ENCODE measurements around the gene SERPINA9.
"Not testable (repeated sequence)": the region's sequence is repeated elsewhere in the genome, so short reads cannot be mapped to it uniquely, and the experiment has no call there.

The SERPINA9 gene

DNA sequence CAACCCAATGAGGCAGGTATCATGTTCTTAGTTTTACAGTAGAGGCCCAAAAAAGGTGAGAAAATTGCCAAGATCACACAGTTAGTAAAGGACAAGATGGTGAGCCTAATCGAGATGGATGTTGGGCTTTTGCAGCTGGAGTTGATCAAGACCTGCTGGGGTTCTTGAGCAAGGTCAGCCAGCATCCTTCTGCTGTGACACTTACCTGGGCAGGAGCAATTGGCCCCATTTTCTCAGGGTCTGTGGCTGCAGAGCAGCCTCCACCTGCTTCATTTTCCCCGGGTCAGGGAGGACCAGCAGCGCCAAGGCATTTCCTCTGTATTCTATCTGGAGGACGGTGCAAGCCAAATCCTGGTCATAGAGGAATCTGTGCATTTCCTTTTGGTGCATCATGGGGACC, 29.9 kb downstream of the SERPINA9 start:
- Mint-ChIP-seq H3K27me3 (peaks cover 3% of the 10 kb centered on the region), H3K9me3 (peaks cover 6% of the 10 kb centered on the region), H3K4me3 (no peak overlapping the region), H3K27ac (no peak overlapping the region), H3K36me3 (no peaks in the 10 kb centered on the region), H3K4me1 (no peaks in the 10 kb centered on the region)
- ATAC-seq (ENCODE audit: low read depth), result no peak
- DNase-seq (ENCODE audit: low spot score in 2 of 2), result no peak

DNA sequence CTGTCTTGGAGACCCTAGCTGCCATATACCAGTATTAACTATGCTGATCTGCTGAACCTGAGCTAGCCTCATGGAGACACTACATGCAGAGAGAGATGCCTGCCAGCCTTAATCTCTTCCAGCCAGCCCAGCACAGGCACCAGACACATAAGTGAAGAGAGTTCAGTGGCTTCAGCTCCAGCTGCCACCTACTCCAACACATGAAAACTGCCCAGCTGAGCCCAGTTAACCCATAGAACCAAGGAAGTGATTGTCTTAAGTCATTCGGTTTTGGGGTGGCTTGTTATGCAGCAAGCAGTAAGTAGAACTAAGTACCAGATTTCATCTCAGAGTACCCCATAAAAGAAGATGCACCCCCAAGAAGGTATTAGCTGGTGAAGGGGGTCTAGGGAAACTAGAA, 31.0 kb downstream of the SERPINA9 start:
- Mint-ChIP-seq H3K4me3 (no peak overlapping the region), H3K27ac (no peak overlapping the region), H3K27me3 (no peaks in the 10 kb centered on the region), H3K36me3 (no peaks in the 10 kb centered on the region), H3K9me3 (peaks cover 6% of the 10 kb centered on the region), H3K4me1 (no peaks in the 10 kb centered on the region)
- ATAC-seq (ENCODE audit: low read depth) (no peak), DNase-seq (ENCODE audit: low spot score in 2 of 2) (no peak)

- H3K36me3 Mint-ChIP-seq, result no peaks in the 10 kb centered on the region
- no peak overlapping the region for H3K27ac Mint-ChIP-seq
These were observed 34.3 kb downstream of the SERPINA9 start for GRCh38 chr14:94441531-94442205.

GRCh38 chr14:94441130-94441529, 34.9 kb downstream of the SERPINA9 start:
- H3K27me3 Mint-ChIP-seq, result no peaks in the 10 kb centered on the region
- no peaks in the 10 kb centered on the region for H3K4me1 Mint-ChIP-seq
- no peaks in the 10 kb centered on the region for H3K36me3 Mint-ChIP-seq
- H3K9me3 Mint-ChIP-seq, result peaks cover 5% of the 10 kb centered on the region
- DNase-seq (ENCODE audit: low spot score in 2 of 2) (no peak), ATAC-seq (ENCODE audit: low read depth) (no peak)
- H3K4me3 Mint-ChIP-seq, result no peak overlapping the region
- no peak overlapping the region for H3K27ac Mint-ChIP-seq

More at GRCh38 chr14:94441531-94442205, 34.3 kb downstream of the SERPINA9 start:
- no peak for ATAC-seq (ENCODE audit: low read depth)
- H3K4me3 Mint-ChIP-seq, result no peak overlapping the region
- DNase-seq (ENCODE audit: low spot score in 2 of 2), result no peak
- peaks cover 5% of the 10 kb centered on the region for H3K9me3 Mint-ChIP-seq
- H3K4me1 Mint-ChIP-seq, result no peaks in the 10 kb centered on the region
- no peaks in the 10 kb centered on the region for H3K27me3 Mint-ChIP-seq

GRCh38 chr14:94439453-94440057, 36.4 kb downstream of the SERPINA9 start:
- Mint-ChIP-seq H3K4me3 (no peak overlapping the region), H3K27ac (no peak overlapping the region), H3K9me3 (peaks cover 5% of the 10 kb centered on the region), H3K27me3 (peaks cover 3% of the 10 kb centered on the region), H3K4me1 (no peaks in the 10 kb centered on the region), H3K36me3 (no peaks in the 10 kb centered on the region)
- DNase-seq (ENCODE audit: low spot score in 2 of 2), result no peak
- no peak for ATAC-seq (ENCODE audit: low read depth)

DNA sequence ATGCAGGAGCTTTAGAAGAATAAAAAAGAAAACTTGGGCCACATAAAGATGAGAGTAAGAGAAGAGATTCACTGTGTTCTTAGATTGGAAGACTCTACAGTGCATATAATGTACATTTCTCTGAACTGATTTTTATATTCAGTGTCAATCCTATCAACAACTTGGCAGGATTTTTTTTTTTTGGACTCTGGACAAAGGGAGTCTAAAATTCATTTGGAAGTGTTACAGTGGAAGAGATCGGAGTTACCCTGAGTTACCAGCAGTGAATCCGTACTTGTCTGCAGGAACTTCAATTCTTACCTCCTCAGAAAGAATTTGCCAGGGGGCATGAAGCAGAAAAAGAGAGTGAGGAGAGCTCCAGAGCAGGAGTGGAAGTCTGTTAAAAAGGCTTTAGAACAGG, 47.4 kb downstream of the SERPINA9 start:
- peaks cover 3% of the 10 kb centered on the region for H3K27me3 Mint-ChIP-seq
- no peaks in the 10 kb centered on the region for H3K36me3 Mint-ChIP-seq
- H3K4me3 Mint-ChIP-seq, result no peak overlapping the region

GRCh38 chr14:94427016-94427613, 48.9 kb downstream of the SERPINA9 start:
- no peak for DNase-seq (ENCODE audit: low spot score in 2 of 2)
- Mint-ChIP-seq H3K27ac (no peak overlapping the region), H3K27me3 (peaks cover 3% of the 10 kb centered on the region), H3K9me3 (peaks cover 7% of the 10 kb centered on the region), H3K36me3 (no peaks in the 10 kb centered on the region), H3K4me3 (no peak overlapping the region), H3K4me1 (peaks cover 2% of the 10 kb centered on the region)
- no peak for ATAC-seq (ENCODE audit: low read depth)

More for the DNA sequence above, 47.4 kb downstream of the SERPINA9 start:
- Mint-ChIP-seq H3K27ac (no peak overlapping the region), H3K4me1 (no peaks in the 10 kb centered on the region), H3K9me3 (peaks cover 7% of the 10 kb centered on the region)
- ATAC-seq (ENCODE audit: low read depth), result no peak
- DNase-seq (ENCODE audit: low spot score in 2 of 2), result no peak

DNA sequence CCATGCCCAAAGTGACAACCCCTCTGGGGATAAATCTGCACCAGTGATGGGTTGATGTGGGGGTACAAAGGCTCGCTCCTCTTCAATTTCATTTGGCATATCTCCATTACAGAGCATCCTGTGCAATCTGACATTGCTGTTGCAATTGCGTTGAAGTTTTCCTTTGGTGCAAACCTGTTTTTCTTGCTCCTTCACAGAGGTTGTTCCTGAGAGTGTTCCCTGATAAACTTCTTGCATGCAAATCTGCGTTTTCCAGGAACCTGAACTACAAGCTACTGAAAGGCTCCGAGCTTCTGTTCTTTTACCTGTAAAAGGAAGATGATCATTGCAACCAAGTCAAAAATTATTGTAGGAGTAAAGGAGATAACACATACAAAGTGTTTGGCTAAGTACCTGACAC, 49.5 kb downstream of the SERPINA9 start:
- DNase-seq (ENCODE audit: low spot score in 2 of 2) (no peak), ATAC-seq (ENCODE audit: low read depth) (no peak)
- H3K36me3 Mint-ChIP-seq, result no peaks in the 10 kb centered on the region
- H3K27ac Mint-ChIP-seq, result no peak overlapping the region
- H3K27me3 Mint-ChIP-seq, result peaks cover 3% of the 10 kb centered on the region
- H3K4me3 Mint-ChIP-seq, result no peak overlapping the region
- H3K9me3 Mint-ChIP-seq, result peaks cover 7% of the 10 kb centered on the region
- H3K4me1 Mint-ChIP-seq, result peaks cover 2% of the 10 kb centered on the region

GRCh38 chr14:94424371-94424770, 51.6 kb downstream of the SERPINA9 start:
- Mint-ChIP-seq H3K4me1 (peaks cover 2% of the 10 kb centered on the region), H3K9me3 (peaks cover 2% of the 10 kb centered on the region), H3K27me3 (peaks cover 4% of the 10 kb centered on the region), H3K27ac (no peak overlapping the region), H3K36me3 (no peaks in the 10 kb centered on the region), H3K4me3 (no peak overlapping the region)
- no peak for DNase-seq (ENCODE audit: low spot score in 2 of 2)
- ATAC-seq (ENCODE audit: low read depth), result no peak

DNA sequence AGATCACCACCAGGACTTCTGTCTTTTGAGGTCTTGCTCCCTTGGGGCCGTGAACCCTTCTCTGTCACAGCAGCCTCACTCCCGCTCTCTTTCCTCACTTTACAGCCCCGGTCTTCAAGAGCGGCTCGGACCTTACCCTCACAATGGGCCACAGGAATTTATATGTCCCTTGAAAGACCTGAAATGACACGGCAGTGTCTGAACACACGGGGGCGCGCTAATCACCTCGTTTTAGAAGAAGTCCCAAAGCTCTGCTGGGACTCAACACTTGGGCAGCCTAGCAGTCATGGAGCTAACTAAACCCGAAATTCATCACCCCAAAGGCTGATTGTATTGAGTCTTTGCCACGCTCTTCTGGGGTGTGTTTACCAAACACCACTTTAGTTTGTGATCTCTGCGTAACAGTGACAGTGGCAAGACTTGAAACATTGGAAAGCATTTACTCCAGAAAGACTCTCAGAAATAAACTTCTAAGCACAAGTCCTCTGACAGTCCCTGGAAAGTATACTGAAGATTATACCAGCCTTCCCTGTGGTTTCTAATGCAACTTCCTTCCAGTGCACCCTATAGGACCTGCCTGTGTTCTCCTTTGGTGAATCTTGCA, 52.4 kb downstream of the SERPINA9 start:
- DNase-seq (ENCODE audit: low spot score in 2 of 2) (no peak), ATAC-seq (ENCODE audit: low read depth) (no peak)
- Mint-ChIP-seq H3K36me3 (no peaks in the 10 kb centered on the region), H3K27ac (no peak overlapping the region), H3K27me3 (peaks cover 4% of the 10 kb centered on the region), H3K4me1 (peaks cover 2% of the 10 kb centered on the region), H3K4me3 (no peak overlapping the region), H3K9me3 (peaks cover 4% of the 10 kb centered on the region)

DNA sequence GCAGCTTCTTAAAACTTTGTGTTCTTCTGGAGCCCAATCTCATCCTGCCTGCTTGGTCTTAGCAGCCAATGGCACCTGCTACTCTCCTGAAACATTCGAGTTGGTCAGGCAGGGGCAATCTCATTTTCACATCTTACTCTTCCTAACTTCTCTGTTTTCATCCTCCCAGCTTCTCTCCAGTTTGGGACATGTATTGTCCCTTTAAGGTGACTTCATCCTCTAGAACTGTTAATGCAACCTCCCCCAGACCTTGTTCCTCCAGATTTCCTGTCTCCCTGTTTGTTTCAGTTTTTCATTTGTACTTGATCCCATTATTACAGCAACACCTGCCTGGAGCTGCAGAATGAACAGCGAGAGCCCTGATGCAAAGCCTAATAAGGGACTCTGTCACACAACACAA, 54.7 kb downstream of the SERPINA9 start:
- DNase-seq (ENCODE audit: low spot score in 2 of 2), result no peak
- no peak overlapping the region for H3K4me3 Mint-ChIP-seq
- no peak overlapping the region for H3K27ac Mint-ChIP-seq
- no peaks in the 10 kb centered on the region for H3K36me3 Mint-ChIP-seq
- ATAC-seq (ENCODE audit: low read depth), result no peak
- peaks cover 8% of the 10 kb centered on the region for H3K9me3 Mint-ChIP-seq
- peaks cover 4% of the 10 kb centered on the region for H3K27me3 Mint-ChIP-seq
- H3K4me1 Mint-ChIP-seq, result peaks cover 2% of the 10 kb centered on the region

- DNase-seq (ENCODE audit: low spot score in 2 of 2); H3K4me3 Mint-ChIP-seq; H3K27ac Mint-ChIP-seq; ATAC-seq (ENCODE audit: low read depth); H3K27me3 Mint-ChIP-seq; H3K36me3 Mint-ChIP-seq; H3K4me1 Mint-ChIP-seq: not testable (repeated sequence)
- peaks cover 11% of the 10 kb centered on the region for H3K9me3 Mint-ChIP-seq
These were observed 58.3 kb downstream of the SERPINA9 start for GRCh38 chr14:94417497-94418205.

Measured in memory B cell (primary cell).